Type B pancreatic cell (in vitro differentiated cells): ENCODE results near the gene CERKL. TPM values are rescaled to one million over a fixed set of nuclear protein-coding genes. Genes with fewer than 3 reads are reported as not detected.

Source experiments
- DNase-seq: peaks from one replicate; pipeline ENCODE4 v3.0.0; 2021; ENCODE audit warnings: mixed read lengths; ENCODE audit not compliant: unreplicated experiment; ENCODE audit errors: extremely low spot score
- H3K27ac Mint-ChIP-seq: 2 replicates; pipeline ENCODE4 v1.8.0; 2021; ENCODE audit warnings: mild to moderate bottlenecking, mixed read lengths
- H3K27me3 Mint-ChIP-seq: 2 replicates; pipeline ENCODE4 v1.8.0; 2021; ENCODE audit warnings: mixed read lengths
- H3K36me3 Mint-ChIP-seq: 2 replicates; pipeline ENCODE4 v1.8.0; 2021; ENCODE audit warnings: mixed read lengths
- H3K4me1 Mint-ChIP-seq: one replicate; pipeline ENCODE4 v1.8.0; 2021; ENCODE audit warnings: mixed read lengths; ENCODE audit not compliant: unreplicated experiment
- H3K4me3 Mint-ChIP-seq: 2 replicates; pipeline ENCODE4 v1.8.0; 2021; ENCODE audit warnings: mild to moderate bottlenecking, mixed read lengths
- H3K9me3 Mint-ChIP-seq: 2 replicates; pipeline ENCODE4 v1.8.0; 2021; ENCODE audit warnings: mixed read lengths
- CTCF ChIP-seq: fragments of 200-600 bp; sonication (generic); conservative IDR thresholded peaks from 2 replicates; pipeline ENCODE4 v1.5.0; 2021; ENCODE audit warnings: antibody characterized with exemption, mild to moderate bottlenecking
- total RNA-seq: library from RNA; stranded (reverse); gene quantifications from 2 replicates; pipeline ENCODE4 v1.2.1, GENCODE V29; 2021; ENCODE audit warnings: low replicate concordance

CERKL gene
- total RNA-seq, 1 donor from 2014 or later, result 2.9 TPM

GRCh38 chr2:181520253-181520652, 136.7 kb downstream of the CERKL start:
- TF ChIP-seq CTCF, result no peak
- Mint-ChIP-seq H3K4me1 (no peaks in the 10 kb centered on the region), H3K4me3 (no peak overlapping the region), H3K27ac (no peak overlapping the region), H3K9me3 (no peaks in the 10 kb centered on the region), H3K27me3 (no peaks in the 10 kb centered on the region), H3K36me3 (no peaks in the 10 kb centered on the region)
- no peak for DNase-seq

DNA sequence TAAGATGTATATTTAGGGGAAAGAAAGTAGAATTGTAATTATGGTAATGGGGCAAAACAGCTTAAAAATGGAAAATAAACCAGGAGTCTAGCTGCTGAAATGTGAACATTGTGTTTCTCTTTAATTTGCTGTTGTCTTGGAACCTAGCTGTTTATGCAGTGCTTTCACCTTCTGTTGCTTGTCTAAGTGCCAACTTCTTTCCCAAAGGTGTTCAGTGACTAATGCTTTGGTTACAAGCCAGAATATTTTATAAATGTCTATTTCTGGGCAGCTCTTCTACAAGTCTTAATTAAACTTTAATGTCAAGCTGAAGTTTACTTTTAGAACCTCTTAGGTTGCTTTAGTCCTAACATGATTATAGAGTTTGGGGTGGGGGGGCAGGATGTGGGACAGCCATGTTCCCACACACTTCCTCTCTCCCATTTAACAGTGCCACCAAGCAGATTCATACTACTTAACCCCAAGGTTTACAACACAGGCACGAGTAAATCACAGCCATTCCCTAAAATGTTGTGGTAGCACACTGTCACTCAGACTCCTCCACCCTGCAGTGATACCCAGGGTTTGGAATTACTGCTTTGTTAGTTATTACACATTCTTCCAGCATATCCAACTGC, 139.1 kb downstream of the CERKL start:
- no peak for DNase-seq
- no peaks in the 10 kb centered on the region for H3K36me3 Mint-ChIP-seq
- H3K27ac Mint-ChIP-seq, result no peak overlapping the region
- H3K9me3 Mint-ChIP-seq, result no peaks in the 10 kb centered on the region
- no peaks in the 10 kb centered on the region for H3K4me1 Mint-ChIP-seq
- no peaks in the 10 kb centered on the region for H3K27me3 Mint-ChIP-seq
- H3K4me3 Mint-ChIP-seq, result no peak overlapping the region
- no peak for TF ChIP-seq CTCF

- no peak for DNase-seq
- Mint-ChIP-seq H3K27ac (no peak overlapping the region), H3K4me3 (no peak overlapping the region), H3K36me3 (peaks cover 3% of the 10 kb centered on the region), H3K27me3 (peaks cover 3% of the 10 kb centered on the region), H3K9me3 (no peaks in the 10 kb centered on the region), H3K4me1 (no peaks in the 10 kb centered on the region)
- TF ChIP-seq CTCF, result no peak
Measured at GRCh38 chr2:181516992-181517391, 139.9 kb downstream of the CERKL start.

GRCh38 chr2:181515719-181516118, 141.2 kb downstream of the CERKL start:
- H3K4me3 Mint-ChIP-seq, result no peak overlapping the region
- peaks cover 4% of the 10 kb centered on the region for H3K36me3 Mint-ChIP-seq
- no peak overlapping the region for H3K27ac Mint-ChIP-seq
- no peak for TF ChIP-seq CTCF
- DNase-seq, result no peak
- peaks cover 4% of the 10 kb centered on the region for H3K27me3 Mint-ChIP-seq
- H3K9me3 Mint-ChIP-seq, result no peaks in the 10 kb centered on the region
- H3K4me1 Mint-ChIP-seq, result no peaks in the 10 kb centered on the region

DNA sequence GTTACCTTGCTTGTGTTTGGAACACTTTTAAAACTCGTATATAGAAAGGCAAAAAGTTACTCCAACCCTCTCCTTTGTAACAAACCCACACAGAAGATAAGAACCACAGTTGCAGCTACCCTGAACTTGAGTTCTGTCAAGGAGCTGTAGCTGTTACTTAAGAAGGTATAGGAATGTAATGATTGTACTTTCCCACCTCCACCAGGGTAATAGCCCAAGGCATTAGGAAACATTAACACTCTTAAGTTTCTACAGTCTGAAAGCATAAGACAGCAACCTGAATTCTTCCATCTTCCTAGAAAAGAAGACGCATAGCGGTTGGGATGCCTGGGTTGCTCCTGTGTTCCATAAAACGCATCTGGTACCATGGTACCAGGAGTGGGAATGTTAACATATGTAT, 156.7 kb downstream of the CERKL start:
- Mint-ChIP-seq H3K4me3 (no peak overlapping the region), H3K27me3 (peaks cover 2% of the 10 kb centered on the region), H3K9me3 (no peaks in the 10 kb centered on the region), H3K4me1 (no peaks in the 10 kb centered on the region), H3K27ac (no peak overlapping the region), H3K36me3 (peaks cover 4% of the 10 kb centered on the region)
- no peak for DNase-seq
- TF ChIP-seq CTCF, result no peak

DNA sequence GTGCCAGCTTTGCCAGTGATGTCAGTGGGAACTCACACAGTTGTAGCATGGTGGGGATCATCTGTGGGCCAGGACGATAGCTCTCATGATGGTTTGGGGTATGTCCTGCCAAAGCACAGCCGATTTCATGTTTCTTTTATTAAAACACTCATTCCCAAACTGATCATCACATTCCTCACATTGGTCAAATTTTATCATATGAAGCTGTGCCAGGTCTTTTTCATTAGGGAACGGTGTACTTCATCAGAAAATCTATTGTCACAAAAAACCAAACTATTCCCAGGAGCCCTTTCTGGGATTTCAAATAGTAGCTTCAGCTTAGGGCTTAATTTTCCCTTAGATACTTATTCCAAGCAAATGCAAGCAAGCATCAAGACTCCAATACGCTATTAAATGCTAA, 157.7 kb downstream of the CERKL start:
- no peak overlapping the region for H3K27ac Mint-ChIP-seq
- H3K27me3 Mint-ChIP-seq, result peaks cover 2% of the 10 kb centered on the region
- no peak for DNase-seq
- no peaks in the 10 kb centered on the region for H3K9me3 Mint-ChIP-seq
- peaks cover 4% of the 10 kb centered on the region for H3K36me3 Mint-ChIP-seq
- H3K4me3 Mint-ChIP-seq, result no peak overlapping the region
- TF ChIP-seq CTCF, result no peak
- no peaks in the 10 kb centered on the region for H3K4me1 Mint-ChIP-seq
